Choroid plexus epithelial cell (primary cell): ENCODE data around the gene MATN1.

ENCODE experiments used
- DNase-seq: peaks from one replicate; pipeline ENCODE4 v3.0.0-alpha.2; 2010; ENCODE audit warnings: low read depth
- H3K4me3 ChIP-seq: 2 replicates; pipeline ENCODE4 v1.5.1; 2011; ENCODE audit warnings: low read depth, mild to moderate bottlenecking, control low read depth, low read length, moderate library complexity
- TF ChIP-seq, protein P1 (sequence below): conservative IDR thresholded peaks from 2 replicates; pipeline ENCODE4 v1.5.1; 2011; ENCODE audit warnings: low read depth, mild to moderate bottlenecking, control low read depth, inconsistent platforms, low read length, moderate library complexity

Gene MATN1

GRCh38 chr1:30718636-30719405 lies 4.6 kb downstream of the MATN1 start:
- H3K4me3 ChIP-seq, result peak overlapping the region; percentile 58
- TF ChIP-seq, protein P1, sequence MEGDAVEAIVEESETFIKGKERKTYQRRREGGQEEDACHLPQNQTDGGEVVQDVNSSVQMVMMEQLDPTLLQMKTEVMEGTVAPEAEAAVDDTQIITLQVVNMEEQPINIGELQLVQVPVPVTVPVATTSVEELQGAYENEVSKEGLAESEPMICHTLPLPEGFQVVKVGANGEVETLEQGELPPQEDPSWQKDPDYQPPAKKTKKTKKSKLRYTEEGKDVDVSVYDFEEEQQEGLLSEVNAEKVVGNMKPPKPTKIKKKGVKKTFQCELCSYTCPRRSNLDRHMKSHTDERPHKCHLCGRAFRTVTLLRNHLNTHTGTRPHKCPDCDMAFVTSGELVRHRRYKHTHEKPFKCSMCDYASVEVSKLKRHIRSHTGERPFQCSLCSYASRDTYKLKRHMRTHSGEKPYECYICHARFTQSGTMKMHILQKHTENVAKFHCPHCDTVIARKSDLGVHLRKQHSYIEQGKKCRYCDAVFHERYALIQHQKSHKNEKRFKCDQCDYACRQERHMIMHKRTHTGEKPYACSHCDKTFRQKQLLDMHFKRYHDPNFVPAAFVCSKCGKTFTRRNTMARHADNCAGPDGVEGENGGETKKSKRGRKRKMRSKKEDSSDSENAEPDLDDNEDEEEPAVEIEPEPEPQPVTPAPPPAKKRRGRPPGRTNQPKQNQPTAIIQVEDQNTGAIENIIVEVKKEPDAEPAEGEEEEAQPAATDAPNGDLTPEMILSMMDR, result peak; percentile 90
- peak; percentile 99 for DNase-seq

DNA sequence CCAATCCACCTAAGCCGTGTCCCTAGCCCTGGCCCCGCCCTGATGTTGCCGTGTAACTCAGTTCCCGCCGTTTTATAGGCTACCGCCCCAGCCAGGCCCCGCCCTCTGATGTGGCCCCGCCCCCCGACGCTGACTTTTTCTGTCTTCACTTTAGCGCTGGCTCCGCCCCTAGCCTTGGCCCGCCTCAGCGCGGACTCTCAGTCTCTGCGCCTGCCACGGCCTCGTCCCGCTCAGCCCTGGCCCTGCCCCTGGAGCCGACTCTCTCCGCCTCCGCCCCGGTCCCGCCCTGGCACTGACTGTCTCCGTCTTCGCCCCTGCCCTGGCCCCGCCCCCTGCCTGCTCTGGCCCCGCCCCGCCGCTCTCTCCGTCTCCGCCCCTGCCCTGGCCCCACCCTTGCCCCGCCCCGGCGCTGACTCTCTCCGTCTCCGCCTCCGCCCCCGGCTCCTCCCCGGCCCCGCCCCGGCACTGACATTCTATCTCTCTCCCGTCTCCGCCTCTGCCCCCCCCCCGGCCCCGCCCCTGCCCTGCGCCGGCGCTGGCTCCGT lies 5.2 kb downstream of the MATN1 start:
- H3K4me3 ChIP-seq, result peak overlapping the region; percentile 51
- TF ChIP-seq, protein P1, result no peak
- DNase-seq, result peak; percentile 99

- no peak for DNase-seq
- TF ChIP-seq, protein P1, result no peak
- no peak overlapping the region for H3K4me3 ChIP-seq
Measured at GRCh38 chr1:30716646-30717045, 6.7 kb downstream of the MATN1 start.

DNA sequence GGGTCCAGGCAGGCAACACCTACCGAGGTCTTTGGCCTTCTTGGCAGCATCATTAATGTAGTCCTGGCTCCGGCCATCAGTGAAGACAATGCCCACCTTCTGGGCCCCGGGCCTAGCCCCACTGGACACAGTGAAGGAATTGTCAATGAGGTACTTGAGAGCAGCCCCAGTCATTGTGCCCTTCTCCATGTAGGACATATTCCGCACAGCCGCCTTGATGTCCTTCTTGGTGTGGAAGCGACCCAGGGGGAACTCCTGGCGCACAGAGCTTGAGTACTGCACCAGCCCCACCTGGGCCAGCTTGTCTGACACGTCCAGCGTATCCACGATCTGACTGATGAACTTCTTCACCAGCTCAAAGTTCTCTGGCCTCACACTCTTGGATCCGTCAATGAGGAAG lies 7.5 kb downstream of the MATN1 start:
- no peak for DNase-seq
- TF ChIP-seq, protein P1, result no peak
- H3K4me3 ChIP-seq, result no peak overlapping the region

GRCh38 chr1:30715216-30715615 lies 8.2 kb downstream of the MATN1 start:
- no peak for DNase-seq
- TF ChIP-seq, protein P1, result peak; percentile 60
- H3K4me3 ChIP-seq, result no peak overlapping the region

DNA sequence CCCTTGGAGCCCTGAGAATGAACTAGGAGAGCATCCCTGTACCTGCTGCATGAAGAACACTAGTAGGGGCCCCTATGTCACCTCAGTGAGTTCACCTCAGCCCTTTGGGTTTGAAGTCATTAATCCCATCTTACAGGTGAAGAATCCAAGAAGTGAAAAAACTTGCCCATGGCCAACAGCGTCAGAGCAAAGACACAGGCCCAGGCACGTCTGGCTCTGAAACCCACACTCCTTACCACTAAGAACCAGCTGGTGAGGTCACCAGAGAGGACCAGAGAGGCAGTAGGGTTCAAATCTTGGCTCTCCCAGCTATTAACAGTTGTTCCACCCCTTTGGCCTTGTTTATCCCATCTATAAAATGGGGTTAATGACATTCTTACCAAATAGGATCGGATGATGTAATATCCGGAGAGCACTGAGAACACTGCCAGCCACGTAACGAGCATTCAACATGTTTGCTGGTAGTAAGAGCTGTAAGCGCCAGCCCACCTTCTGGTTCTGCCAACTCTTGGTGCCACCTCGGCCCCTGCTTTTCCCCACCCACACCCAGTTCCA lies 8.8 kb downstream of the MATN1 start:
- H3K4me3 ChIP-seq, result no peak overlapping the region
- TF ChIP-seq, protein P1, result no peak
- no peak for DNase-seq

DNA sequence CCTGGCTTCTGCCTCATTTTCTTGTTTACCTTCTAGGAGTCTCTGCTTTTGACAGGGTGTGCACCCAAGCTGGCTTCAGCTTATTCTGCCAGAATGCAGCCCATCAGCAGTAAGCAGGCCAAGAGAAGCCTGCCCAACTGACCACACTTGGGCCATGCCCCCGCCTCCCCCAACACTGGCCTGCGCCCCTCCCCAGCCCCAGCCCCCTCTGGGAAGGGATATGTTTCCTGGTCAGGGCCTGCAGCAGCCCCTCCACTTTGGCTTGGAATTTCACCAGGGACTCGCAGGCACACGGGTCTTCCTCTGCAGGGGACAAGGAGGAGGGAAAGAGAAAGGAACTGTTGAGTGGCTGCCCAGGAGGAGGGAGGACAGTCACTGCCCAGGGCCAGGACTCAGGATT lies 9.4 kb downstream of the MATN1 start:
- no peak for DNase-seq
- no peak overlapping the region for H3K4me3 ChIP-seq
- TF ChIP-seq, protein P1, result no peak
